Suprapubic skin (tissue), 3 donors: ENCODE data around the gene EYS.

Experiments
- EP300 ChIP-seq: sonication (generic); formaldehyde crosslinking; IDR thresholded peaks from one replicate; pipeline ENCODE4 v1.6.1; 2017; ENCODE audit warnings: antibody characterized with exemption
- POLR2A ChIP-seq, 2 donors: fragments of 450-650 bp; IDR thresholded peaks; one replicate each; pipeline ENCODE4 v1.6.1; 2017; ENCODE audit warnings: antibody characterized with exemption in 2 of 2, mild to moderate bottlenecking in 2 of 2, moderate library complexity in 2 of 2
- TF ChIP-seq, protein P1 (sequence below), 2 donors: fragments of 200-600 bp in 1 of 2; fragments of 450-650 bp in 1 of 2; sonication (generic) in 1 of 2; IDR thresholded peaks; one replicate each; pipeline ENCODE4 v1.5.1; 2016 to 2019; ENCODE audit warnings: antibody characterized with exemption in 2 of 2, mild to moderate bottlenecking in 1 of 2, moderate library complexity in 1 of 2

DNA sequence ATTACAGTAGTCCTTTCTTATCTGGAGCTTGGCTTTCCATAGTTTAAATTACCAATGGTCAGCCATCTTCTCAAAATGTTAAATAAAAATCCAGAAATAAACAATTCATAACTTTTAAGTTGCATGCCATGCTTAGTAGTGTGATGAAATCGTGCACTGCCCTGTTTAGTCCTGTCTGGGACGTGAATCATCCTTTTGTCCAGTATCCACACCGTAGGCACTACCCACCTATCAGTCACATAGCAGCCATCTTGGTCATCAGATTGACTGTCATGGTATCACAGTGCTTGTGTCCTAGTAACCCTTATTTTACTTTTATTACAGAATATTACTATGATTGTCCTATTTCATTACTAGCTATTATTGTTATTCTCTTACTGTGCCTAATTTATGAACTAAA, 924.1 kb downstream of the EYS start:
- TF ChIP-seq EP300 (no peak), POLR2A (IDR thresholded peaks at IDR 0.05) (no peak)
- TF ChIP-seq, protein P1, sequence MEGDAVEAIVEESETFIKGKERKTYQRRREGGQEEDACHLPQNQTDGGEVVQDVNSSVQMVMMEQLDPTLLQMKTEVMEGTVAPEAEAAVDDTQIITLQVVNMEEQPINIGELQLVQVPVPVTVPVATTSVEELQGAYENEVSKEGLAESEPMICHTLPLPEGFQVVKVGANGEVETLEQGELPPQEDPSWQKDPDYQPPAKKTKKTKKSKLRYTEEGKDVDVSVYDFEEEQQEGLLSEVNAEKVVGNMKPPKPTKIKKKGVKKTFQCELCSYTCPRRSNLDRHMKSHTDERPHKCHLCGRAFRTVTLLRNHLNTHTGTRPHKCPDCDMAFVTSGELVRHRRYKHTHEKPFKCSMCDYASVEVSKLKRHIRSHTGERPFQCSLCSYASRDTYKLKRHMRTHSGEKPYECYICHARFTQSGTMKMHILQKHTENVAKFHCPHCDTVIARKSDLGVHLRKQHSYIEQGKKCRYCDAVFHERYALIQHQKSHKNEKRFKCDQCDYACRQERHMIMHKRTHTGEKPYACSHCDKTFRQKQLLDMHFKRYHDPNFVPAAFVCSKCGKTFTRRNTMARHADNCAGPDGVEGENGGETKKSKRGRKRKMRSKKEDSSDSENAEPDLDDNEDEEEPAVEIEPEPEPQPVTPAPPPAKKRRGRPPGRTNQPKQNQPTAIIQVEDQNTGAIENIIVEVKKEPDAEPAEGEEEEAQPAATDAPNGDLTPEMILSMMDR (IDR thresholded peaks at IDR 0.05), result no peak
